ENCODE measurements around the gene CLASP1. TPM values are rescaled to one million over a fixed set of nuclear protein-coding genes. Genes with fewer than 3 reads are reported as not detected.
"Not testable (repeated sequence)": the region's sequence is repeated elsewhere in the genome, so short reads cannot be mapped to it uniquely, and the experiment has no call there.

CLASP1 gene
- total RNA-seq, 1 donor from 2014 or later, result 31.3 TPM

DNA sequence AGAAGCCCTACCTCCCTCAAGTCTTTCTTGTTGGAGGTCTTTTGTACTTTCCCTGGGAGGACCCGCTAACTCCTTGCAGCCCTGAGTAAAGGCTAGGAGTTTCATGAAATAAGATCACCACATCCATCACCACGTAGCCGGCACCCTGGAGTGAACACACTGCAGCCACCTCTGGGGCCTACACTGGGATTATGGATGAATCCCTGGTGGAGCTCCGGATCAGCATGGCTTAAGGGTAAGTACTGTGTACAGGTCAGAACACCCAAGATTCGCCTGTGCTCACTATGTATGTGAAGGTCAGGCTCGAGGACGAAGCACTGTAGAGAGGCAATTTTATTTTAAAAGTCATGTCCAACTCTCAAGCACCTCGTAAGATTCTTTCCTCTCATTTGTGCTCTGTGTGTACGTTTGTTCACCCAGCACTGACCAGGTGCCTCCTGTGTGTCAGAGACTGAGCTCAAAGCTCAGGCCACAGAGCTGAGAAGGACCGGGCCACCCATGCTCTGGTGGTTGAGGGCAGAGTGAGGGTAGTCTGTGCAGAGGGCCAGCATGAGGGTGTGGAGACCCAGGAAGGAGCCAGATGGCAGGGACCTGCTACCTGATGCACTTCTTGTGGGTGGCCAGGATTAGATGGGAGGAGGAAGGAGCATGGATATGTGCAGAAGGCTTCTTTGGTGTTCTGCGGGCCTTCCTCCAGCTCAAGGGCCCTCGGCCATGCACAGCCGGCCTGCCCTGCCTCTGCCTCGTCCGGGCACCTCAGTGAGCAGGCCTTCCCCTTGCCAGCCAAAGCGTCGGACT is 297.5 kb downstream of the CLASP1 start:
- no peak for DNase-seq (ENCODE audit: low read depth, low spot score)

DNA sequence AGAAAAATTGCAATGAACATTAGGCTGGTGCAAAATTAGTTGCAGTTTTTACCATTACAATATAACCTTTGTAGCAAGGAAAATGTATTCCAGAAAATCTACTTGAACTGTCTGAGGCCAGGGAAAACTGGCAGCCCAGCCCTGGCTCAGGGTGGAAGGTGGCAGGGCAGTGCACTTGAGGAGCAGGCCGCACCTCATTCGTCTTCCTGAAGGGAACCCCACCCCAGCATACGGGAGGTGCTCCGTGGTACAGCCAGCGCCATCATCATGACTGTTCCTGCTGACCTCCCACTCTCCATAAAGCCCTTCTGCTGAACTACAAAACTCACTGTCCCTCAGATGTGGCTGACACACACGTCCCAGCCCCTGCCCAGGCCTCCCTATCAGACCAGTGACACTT is 298.4 kb downstream of the CLASP1 start:
- no peak for DNase-seq (ENCODE audit: low read depth, low spot score)

DNA sequence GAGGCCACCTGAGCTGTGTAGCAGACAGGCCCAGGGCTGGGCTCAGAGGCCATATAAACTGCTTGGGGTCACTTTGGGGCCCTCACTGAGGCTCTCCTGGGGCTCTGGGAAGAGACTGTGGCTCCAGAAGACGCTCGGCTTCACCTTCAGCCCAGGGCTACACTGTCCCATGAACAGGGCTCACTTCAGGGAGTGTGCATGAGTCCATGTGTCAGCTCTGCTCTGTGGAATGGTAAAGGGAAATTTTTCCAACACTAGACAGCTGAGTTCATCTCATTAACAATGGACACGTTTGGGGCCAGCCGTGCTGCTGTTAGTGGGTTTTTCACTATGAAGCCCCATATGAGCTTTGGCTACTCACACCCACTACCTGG is 298.9 kb downstream of the CLASP1 start:
- DNase-seq (ENCODE audit: low read depth, low spot score), result no peak

DNA sequence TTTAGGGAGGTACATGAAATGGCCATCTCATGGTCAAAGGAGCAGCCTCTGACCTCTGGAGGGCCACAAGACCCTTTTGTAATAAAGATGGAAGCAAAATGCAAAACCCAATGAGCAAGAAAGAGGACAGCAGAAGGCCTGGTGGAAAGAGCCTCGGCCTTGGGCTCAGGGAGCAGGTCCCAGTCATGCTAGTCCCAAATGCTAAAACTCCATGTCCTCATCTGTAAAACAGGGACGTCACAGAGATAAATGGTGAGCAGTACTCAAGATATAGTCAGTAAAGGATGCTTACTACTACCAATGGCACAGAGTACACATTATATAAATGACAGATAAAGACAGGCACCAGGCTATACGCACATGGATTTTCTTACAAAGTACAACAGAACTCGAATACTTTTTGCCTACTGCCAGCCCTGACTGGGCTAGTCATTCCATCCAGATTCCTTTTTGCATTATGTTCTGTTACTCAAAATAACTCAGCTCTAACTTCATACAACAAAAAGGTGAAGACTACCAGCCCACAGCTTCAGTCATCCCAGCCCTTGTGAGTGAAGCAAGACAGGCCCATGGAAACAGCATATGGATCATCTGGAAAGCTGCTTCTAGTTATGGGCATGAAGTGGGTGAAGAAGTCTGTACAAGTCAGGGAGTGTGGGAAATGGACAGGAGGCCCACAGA is 299.4 kb downstream of the CLASP1 start:
- DNase-seq (ENCODE audit: low read depth, low spot score), result no peak

DNA sequence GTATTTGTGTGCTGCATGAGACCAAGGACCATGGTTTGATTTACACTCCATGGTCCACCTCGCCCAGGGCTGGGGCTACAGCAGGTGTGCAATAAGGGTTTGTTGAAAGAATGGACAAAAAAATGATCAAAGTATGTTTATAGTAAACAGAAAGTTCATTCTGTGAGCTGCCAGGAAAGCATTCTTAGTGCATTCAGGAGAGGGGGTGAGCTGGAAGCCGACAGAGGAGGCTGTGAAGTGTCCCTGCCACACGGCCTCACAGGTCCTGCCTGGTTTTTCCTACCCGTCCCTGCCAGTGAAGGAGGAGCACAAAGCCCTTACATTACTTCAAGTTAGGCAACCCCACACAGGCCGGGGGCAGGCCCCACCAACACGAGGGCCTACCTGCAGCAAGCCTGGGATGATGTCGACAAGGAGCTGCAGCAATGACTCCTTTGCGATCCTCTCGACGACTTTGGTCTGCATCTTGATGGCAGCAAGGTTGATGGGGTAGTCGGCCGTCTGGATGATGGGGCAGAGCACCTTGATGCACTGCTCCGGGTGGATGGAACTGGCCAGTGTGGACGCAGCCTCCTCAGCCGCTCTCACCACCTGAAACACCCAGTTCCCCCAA is 301.0 kb downstream of the CLASP1 start:
- no peak for DNase-seq (ENCODE audit: low read depth, low spot score)

DNA sequence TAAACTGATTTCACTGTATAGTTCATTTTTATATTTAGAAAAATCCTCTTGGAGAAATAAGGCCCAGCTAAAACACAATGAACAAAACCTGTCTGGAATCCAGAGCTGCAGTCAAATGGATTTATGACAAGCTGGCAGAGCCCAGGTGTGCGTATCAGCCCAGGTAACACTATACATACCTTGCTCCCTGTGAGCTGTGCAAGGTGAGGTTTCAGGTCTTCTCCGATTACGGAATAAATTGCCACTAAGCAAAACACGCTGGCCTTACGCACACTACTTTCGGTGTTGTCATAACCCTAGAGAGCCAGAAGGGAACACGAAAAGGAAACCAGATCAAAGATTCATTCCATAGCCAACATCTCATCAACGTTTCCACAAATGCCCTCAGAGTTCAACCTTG is 302.4 kb downstream of the CLASP1 start:
- no peak for DNase-seq (ENCODE audit: low read depth, low spot score)

DNA sequence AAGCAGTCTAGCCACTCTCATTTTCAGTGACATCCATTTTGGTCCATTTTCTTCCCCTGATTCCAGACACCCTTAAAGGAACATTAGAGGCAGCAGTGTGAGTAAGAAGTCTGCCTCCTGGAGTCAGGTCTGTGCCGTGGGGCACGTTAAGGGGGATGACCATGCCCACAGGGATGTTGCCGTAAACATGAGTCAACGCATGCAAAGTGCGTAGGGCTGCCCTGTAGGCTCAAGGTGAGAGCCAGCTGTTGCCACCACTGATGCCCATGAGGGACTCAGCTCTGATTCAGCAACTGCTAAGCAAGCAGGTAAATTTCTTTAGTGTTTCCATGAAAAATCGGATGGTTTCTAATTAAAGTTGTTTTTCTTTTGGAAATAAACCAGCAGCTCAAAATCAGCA is 302.9 kb downstream of the CLASP1 start:
- DNase-seq (ENCODE audit: low read depth, low spot score), result no peak

DNA sequence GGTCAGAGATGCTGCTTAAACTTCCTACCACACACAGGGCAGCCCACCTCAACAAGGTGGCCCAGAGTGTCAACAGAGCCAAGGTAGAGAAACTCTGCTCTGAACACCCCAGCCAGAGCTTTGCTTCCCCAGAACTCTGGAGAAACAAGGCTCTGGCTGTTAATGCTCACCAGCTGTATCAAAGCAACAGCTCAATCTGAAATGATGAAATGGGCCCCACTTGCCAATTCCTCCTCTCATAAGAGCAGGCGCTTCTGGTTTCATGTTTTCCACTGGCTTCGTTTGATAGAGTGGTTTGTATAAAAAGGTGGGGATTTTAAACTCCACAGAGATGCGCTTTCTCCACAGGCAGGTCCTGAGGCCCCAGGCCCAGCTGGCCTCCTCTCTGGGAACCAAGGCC is 303.4 kb downstream of the CLASP1 start:
- no peak for DNase-seq (ENCODE audit: low read depth, low spot score)

DNA sequence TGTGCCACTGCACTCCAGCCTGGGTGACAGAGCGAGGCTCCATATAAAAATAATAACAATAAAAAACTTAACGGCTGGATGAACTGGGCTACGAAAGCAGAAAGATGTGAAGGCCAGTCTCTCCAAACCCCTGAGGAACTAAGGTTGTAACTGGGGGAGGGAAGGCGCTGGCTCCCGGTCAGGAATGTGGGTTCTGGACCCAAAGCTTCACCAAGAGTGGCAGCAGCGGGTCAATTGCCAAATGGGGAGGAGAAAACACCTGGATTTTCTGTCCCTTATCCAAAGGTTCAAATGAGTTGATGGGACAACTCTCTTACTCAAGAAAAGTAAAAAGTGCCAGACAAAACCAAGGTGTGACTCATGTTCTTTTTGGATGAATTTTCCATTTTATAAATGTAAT is 304.2 kb downstream of the CLASP1 start:
- no peak for DNase-seq (ENCODE audit: low read depth, low spot score)

DNA sequence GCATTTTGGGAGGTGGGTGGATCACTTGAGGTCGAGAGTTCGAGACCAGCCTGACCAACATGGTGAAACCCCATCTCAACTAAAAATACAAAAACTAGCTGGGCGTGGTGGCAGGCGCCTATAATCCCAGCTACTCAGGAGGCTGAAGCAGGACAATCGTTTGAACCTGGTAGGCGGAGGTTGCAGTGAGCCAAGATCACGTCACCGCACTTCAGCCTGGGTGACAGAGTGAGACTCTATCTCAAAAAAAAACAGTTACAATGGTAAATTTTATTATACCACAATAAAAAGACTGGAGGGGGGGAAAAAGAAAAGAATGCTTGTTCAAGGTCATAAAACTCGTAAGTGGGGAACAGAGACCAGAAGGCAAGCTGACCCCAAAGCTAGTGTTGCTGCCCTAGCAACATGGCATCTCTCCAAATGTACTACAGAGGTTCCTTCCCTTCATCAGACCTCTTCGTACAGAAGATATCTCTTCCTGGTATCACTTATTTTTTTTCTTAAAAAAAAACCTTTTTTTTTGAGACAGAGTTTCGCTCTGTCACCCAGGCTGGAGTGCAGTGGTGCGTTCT is 305.3 kb downstream of the CLASP1 start:
- DNase-seq (ENCODE audit: low read depth, low spot score), result not testable (repeated sequence)

DNA sequence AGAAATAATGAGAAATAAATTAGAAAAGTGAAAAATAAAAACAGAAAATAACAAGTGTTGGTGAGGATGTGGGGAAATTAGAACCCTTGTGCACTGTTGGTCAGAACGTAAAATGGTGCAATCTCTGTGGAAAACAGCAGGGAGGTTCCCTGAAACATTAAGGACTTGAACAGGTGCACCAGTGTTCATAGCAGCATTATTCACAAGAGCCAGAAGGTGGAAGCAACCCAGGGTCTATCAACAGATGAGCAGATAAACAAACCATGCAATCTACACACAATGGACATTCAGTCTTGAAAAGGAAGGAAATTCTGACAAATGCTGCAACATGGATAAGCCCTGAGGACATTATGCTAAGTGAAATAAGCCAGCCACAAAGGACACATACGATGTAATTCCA is 306.1 kb downstream of the CLASP1 start:
- DNase-seq (ENCODE audit: low read depth, low spot score), result no peak

DNA sequence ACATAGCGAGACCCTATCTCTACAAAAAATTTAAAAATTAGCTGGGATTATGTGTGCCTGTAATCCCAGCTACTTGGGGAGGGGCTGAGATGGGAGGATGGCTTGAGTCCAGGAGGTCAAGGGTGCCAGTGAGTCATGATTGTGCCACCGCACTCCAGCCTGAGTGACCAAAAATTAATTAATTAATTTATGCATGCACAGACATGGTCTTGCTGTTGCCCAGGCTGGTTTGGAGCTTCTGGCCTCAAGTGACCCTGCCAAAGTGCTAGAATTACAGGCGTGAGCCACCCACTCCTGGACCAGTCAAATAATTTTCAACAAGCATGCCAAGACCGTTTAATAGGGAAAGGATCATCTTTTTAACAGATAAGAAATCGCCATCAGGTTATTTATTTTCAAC is 306.5 kb downstream of the CLASP1 start:
- DNase-seq (ENCODE audit: low read depth, low spot score), result no peak

DNA sequence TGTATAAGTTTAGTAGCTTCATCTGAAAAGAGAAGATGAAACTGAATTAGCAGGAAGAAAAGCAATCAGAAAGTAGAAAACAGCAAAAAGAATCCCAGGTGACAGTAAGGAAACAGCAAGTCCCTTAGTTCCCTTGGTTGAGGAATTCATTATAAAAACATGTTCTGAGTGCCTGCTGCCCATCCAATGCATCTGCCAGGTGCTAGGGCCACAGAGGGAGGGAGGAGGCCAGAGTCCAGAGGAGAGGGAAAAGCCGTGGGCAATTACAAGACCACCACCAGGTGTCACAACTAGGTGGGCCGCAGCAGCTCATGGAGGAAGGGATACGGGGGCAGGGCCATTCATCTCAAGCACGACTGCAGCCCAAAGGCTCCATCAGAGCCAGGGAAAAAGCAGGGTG is 308.3 kb downstream of the CLASP1 start:
- DNase-seq (ENCODE audit: low read depth, low spot score), result no peak

DNA sequence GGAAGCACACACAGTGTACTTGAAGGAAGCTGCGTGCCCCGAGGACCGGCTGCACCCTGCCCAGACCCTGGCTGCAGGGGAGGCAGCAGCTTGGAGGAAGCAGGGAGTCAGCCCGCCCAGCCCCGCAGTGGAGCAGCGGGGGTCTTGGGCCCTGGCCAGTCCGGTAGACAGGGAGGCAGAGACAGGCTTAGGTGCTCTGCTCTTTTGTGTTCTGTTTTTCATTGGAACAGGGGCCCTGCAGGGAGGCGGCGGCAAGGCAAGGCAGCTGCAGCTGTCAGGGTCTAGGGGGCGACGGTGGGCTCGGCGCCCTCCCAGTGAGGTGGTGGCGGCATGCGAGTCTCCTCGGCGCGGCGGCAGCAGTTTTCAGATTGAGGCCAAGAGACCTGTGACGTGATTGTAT is 311.0 kb downstream of the CLASP1 start:
- DNase-seq (ENCODE audit: low read depth, low spot score), result no peak

DNA sequence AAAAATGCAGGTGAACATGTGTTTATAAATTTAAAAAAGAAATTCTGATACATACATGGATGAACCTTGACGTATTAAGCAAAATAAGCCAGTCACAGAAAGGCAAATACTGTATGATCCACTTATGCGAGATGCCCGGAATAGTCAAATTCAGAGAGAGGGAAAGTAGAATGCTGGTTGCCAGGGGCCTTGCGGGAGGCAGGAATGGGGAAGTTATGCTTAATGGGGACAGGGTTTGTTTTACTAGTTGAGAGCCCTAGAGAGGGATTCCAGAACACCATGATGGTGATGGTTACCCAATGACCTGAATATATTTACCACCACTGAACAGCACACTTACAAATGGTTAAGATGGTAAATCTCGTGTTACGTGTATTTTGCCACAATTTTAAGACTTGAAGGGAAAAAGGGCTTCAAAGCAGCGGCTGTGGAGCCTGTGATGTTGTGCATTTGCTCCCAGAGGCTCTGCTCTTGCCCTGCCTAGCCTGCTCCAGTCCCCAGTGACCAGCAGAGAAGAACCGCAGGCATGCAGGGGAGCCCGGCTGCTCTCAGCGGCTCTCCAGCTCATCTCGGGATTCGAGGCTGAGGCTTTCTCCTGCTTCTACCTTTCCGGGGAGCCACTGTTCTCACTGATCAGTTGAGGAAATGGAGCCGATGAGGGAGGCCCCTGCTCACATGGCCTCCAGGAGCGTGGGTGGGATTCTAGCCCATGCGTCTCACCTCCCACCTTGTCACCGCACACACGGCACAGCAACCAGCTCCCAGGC is 312.6 kb downstream of the CLASP1 start:
- DNase-seq (ENCODE audit: low read depth, low spot score), result no peak

DNA sequence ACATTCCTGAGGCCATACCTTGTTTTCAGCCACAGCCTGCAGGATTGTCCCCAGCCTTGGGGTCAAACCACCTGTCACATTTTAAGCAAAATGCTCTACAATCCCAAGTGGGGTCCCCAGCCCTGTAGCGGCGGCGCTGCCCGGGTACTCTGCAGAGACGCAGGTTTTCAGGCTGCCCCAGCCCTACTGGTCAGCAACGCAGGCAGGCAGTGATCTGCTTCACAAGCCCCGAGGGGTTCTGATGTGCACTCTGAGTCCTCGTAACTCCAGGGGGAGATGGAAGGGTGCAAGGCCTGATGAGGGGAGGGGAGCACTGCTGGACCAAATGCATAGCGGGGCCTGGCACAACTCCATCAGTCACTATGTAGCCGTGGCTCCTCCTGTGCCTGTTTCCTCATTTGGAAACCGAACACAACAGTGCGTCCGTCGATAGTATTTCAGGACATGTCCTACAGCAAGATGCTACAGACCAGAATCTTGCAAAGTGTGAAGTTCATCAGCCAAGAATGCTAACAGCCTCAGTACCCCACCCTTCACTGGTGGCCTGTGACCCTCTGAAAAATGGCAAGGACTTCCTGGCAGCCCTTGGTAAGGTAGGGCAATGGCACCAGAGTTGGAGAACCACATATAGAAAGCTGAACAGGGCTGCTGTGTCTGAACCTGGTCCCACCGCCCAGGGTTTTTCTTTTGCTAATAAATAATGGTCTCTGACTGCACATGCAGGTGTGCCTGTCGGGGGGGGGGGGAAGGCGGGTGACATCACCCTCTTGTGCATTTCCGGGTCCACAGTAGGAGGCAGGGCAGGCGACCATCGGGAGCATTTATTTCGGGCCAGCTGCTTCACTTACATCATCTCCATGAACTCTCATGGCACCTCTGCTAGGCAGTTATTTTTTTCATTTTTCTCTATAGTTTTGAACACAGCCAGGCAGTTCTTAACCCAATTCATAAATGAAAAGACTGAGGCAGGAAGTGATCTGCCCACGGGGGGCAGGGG is 313.7 kb downstream of the CLASP1 start:
- DNase-seq (ENCODE audit: low read depth, low spot score), result no peak

DNA sequence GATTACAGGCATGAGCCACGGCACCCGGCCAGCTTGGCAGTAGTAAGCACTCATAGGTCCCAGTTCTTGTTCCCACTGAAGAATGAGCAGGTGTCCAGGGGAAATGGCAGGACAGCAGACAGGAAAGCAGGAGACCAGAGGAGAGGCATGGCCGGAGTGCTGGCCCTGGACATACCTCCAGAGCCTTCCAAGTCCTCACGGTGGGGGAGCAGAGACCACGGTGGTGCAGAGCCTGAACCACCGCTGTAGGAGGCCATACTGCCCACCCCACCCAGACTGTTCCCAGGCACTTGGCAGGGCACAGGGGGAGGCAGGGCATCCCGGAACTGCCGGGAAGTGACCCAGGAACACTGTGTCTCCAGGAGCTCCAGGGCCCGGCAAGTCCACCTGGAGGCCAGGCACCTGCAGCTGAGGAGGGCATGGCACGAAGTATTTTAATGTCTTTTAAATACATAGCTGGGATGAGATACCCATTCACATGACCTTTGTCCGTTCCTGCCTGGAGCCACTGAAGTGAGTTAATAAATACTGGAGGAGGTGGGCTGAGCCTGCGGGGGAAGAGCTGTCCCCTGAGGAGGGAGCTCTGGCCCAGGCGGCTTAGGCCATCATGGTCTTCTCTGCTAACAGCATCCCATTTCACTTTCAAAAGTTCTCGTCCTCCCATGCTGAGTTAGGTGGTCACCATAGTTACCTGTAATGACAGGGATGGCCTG is 314.5 kb downstream of the CLASP1 start:
- no peak for DNase-seq (ENCODE audit: low read depth, low spot score)

DNA sequence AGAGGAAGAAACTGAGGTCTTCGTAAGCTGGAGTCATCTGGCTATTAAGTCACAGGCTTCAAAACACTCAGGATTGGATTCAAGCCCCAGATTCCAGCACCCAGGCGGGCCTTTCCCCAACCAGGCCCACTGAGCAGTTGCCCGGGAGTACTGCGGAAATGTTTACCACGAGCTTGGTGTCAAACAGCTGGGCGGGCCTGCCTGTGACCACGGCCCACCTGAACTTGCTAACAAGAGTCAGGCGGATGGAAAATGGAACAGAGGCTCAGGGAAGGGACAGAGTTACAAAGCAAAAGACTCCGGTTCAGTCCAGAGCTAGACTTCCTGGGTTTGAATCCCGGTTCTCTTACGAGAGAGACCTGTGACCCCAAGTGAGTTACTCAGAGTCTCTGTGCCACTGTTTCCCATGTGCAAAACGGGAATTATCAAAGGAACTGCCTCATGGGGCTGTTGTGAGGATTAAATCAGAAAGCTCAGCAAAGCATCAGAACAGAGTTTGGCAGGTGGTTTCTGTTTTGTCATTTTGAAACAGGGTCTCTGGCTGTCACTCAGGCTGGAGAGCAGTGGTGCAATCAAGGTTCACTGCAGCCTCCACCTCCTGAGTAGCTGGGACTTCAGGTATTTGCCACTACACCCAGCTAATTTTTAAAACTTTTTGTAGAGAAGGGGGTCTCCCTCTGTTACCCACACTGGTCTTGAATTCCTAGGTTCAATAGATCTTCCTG is 315.3 kb downstream of the CLASP1 start:
- DNase-seq (ENCODE audit: low read depth, low spot score), result no peak

DNA sequence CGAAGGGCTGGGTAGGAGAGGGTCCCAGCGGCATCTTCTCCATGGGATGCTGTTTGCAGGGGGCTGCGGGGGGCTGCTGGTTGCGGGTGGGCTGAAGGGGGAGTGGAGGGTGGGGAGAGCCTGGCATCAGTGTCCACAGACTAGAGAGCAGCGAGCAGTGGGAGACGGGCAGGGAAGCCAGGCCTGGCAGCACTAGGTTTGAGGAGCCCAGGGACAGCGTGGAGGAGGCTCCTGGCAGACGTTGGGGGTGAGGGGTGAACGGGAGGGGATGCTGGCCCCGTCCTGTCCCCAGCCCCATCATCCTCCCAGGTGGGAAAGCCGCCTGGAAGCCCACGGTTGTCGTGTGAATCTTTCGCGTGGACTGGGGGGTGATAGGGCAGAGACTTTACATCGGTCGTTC is 316.0 kb downstream of the CLASP1 start:
- DNase-seq (ENCODE audit: low read depth, low spot score), result no peak
